Measurements from ENCODE around the gene DAAM2.

The DAAM2 gene

GRCh38 chr6:39791850-39792539 is at the start of gene DAAM2:
Gene DAAM2, plus strand, starts transcription at chr6:39792376. Its CDS starts 63,927 bp downstream, at chr6:39856303.
- no peak for DNase-seq (ENCODE audit: low read depth, low spot score)

- DNase-seq (ENCODE audit: low read depth, low spot score) = no peak
Measured at GRCh38 chr6:39746795-39747194, 45.4 kb upstream of the DAAM2 start.

GRCh38 chr6:39752835-39753724 is 39.1 kb upstream of the DAAM2 start:
- no peak for DNase-seq (ENCODE audit: low read depth, low spot score)

GRCh38 chr6:39753725-39754045 is 38.5 kb upstream of the DAAM2 start:
- no peak for DNase-seq (ENCODE audit: low read depth, low spot score)

GRCh38 chr6:39754514-39755115 is 37.6 kb upstream of the DAAM2 start:
- no peak for DNase-seq (ENCODE audit: low read depth, low spot score)

- DNase-seq (ENCODE audit: low read depth, low spot score) = no peak
Measured at GRCh38 chr6:39755231-39755630, 36.9 kb upstream of the DAAM2 start.

- DNase-seq (ENCODE audit: low read depth, low spot score) = no peak
Measured at GRCh38 chr6:39756582-39756981, 35.6 kb upstream of the DAAM2 start.

GRCh38 chr6:39758905-39759605 is 33.1 kb upstream of the DAAM2 start:
- no peak for DNase-seq (ENCODE audit: low read depth, low spot score)

- no peak for DNase-seq (ENCODE audit: low read depth, low spot score)
Measured at GRCh38 chr6:39760226-39760952, 31.8 kb upstream of the DAAM2 start.

- no peak for DNase-seq (ENCODE audit: low read depth, low spot score)
Measured at GRCh38 chr6:39765508-39766065, 26.6 kb upstream of the DAAM2 start.

GRCh38 chr6:39769012-39769411 is 23.2 kb upstream of the DAAM2 start:
- no peak for DNase-seq (ENCODE audit: low read depth, low spot score)

GRCh38 chr6:39770446-39770845 is 21.7 kb upstream of the DAAM2 start:
- DNase-seq (ENCODE audit: low read depth, low spot score) = no peak

- no peak for DNase-seq (ENCODE audit: low read depth, low spot score)
Measured at GRCh38 chr6:39772559-39773273, 19.5 kb upstream of the DAAM2 start.

- DNase-seq (ENCODE audit: low read depth, low spot score) = no peak
Measured at GRCh38 chr6:39773782-39774181, 18.4 kb upstream of the DAAM2 start.

- DNase-seq (ENCODE audit: low read depth, low spot score) = no peak
Measured at GRCh38 chr6:39776581-39776980, 15.6 kb upstream of the DAAM2 start.

GRCh38 chr6:39777218-39777617 is 15.0 kb upstream of the DAAM2 start:
- DNase-seq (ENCODE audit: low read depth, low spot score) = no peak

GRCh38 chr6:39777661-39778060 is 14.5 kb upstream of the DAAM2 start:
- no peak for DNase-seq (ENCODE audit: low read depth, low spot score)

GRCh38 chr6:39778581-39779255 is 13.5 kb upstream of the DAAM2 start:
- no peak for DNase-seq (ENCODE audit: low read depth, low spot score)

GRCh38 chr6:39785281-39785680 is 6.9 kb upstream of the DAAM2 start:
- DNase-seq (ENCODE audit: low read depth, low spot score) = no peak

- DNase-seq (ENCODE audit: low read depth, low spot score) = no peak
Measured at GRCh38 chr6:39786649-39787048, 5.5 kb upstream of the DAAM2 start.

All from smooth muscle cell of the brain vasculature (primary cell).